NOMO-1 treated with DMSO at 0.1 percent for 48 hours (cell line): ENCODE measurements around the gene FTCDNL1.

Experiments
- DNase-seq: peaks from one replicate; lab custom pipeline; 2025; ENCODE audit not compliant: unreplicated experiment; lab: John Stamatoyannopoulos, UW

The FTCDNL1 gene

DNA sequence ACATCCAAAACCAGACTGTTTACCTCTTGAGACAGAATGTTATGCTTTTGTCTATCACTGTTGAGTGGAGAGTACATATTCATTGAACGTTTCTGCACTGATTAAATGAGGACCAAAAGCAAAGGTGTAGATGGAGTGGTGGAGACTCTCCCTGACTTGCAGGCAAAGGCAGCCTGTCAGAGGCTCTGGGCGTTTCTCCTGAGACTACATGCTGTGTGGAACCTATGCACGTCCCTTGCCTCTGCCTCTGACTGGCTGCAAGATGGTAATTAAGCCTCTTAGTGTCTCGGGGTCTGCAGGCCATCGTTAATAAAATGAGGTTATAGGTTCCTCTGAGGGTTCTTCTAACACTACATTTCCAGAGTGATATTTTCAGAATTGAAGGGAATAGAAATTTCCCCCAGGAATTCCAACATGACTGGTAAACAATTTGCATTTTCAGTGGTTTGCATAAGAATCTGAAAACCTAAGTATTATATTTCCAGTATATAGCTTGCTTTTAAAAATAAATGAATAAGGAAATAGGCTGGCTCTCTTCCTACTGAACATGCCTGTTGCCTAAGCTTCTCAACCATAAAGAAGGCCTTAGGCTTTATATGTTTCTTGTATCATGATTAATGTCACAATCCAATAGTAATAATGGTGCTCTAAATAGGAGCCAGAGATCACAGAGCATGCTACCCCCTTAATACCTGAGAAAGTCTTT, 107.4 kb downstream of the FTCDNL1 start:
- no peak for DNase-seq

DNA sequence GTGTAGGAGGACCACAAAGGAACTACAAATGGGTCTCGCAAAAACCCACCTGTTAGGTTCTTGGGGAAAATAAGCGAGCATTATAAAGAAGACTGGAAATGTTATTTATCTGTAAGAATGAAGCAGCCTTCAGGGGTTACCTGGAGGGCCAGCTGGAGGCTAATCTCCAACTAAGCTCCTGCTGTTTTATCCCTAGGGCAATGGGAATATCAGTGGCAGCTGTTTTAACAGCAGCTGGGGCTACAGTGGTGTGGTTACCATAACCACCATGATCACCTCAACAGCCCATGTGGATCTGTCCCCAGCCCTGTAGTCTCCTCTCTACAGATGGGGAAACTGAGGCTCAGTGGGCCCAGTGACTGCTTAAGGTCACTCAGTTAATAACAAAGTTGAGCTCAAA, 108.1 kb downstream of the FTCDNL1 start:
- no peak for DNase-seq

GRCh38 chr2:199740111-199740428, 110.9 kb downstream of the FTCDNL1 start:
- no peak for DNase-seq

GRCh38 chr2:199739413-199740110, 111.4 kb downstream of the FTCDNL1 start:
- DNase-seq = peak; percentile 86

GRCh38 chr2:199738727-199739412, 112.1 kb downstream of the FTCDNL1 start:
- DNase-seq = peak; percentile 96

DNA sequence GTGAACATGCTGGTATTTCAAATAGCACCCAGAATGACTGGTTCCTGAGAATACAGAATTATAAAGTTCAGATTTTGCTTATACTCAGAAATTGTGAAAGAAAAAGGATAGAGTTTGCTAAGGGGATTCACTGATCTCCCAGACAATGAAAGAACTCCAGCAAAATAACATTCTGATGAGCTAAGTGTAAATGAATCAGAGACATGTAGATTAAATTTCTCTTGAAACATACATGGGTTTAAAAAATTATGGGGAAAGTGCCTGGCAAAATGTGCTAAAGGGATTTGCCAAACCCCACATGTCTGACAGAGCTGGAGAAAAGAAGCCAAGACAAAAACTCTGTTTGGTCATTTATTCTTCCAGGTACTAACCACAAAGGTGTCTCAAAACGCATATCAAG, 116.3 kb downstream of the FTCDNL1 start:
- no peak for DNase-seq

DNA sequence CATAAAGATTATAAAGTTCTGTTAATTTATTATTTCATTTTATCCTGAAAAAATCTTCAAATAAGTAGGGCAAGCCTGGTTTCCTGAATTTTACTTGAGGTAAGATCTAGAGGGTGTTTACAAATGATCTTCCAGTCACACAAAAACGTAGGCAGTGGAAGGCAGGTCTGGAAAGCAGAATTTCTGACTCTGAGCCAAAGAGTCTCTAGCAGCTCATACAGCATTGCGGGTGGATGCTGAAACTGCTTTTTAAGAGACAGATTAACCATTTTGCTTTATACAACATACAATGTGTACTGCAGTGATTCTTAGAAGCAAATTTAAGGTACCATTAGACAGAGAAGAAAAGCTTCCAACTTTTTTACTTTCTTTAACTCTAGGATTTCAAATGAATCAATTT, 117.0 kb downstream of the FTCDNL1 start:
- DNase-seq = no peak

GRCh38 chr2:199727801-199728200, 123.2 kb downstream of the FTCDNL1 start:
- no peak for DNase-seq

- DNase-seq = no peak
Observed at GRCh38 chr2:199727306-199727705, 123.7 kb downstream of the FTCDNL1 start.

DNA sequence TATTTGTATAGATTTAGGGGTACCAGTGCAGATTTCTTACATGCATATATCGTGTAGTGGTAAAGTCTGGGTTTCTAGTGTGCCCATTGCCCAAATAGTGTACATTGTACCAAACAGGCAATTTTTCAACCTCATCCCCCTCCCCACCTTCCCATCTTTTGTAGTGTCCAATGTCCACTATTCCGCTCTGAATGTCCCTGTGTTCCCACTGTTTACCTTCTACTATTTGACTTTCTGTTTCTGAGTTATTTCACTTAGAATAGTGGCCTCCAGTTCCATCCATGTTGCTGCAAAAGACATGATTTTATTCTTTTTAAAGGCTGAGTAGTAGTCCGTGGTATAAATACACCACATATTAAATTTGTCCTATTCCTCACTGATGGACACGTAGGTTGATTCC, 132.9 kb downstream of the FTCDNL1 start:
- DNase-seq = no peak

DNA sequence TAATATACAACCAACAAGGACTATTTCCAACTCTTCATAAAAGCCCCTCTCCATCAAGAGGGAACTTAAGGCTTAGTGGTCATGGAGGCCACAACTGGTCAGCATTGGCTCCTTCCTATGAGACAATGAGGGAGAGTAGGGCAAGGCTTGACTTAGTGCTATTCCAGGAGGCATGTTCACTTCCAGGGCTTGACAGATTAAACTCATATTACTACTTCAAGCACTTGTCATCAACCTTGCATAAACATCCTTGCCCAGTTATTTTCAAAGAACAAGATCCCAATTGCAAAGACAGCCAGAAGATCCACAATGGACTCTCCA, 133.4 kb downstream of the FTCDNL1 start:
- no peak for DNase-seq

- DNase-seq = no peak
Observed at GRCh38 chr2:199716807-199717586, 134.0 kb downstream of the FTCDNL1 start.

GRCh38 chr2:199713746-199714145, 137.2 kb downstream of the FTCDNL1 start:
- DNase-seq = no peak

GRCh38 chr2:199710551-199710950, 140.4 kb downstream of the FTCDNL1 start:
- DNase-seq = no peak
